Endodermal cell (in vitro differentiated cells): Measurements from ENCODE around the gene ANKRD42. TPM values are rescaled to one million over a fixed set of nuclear protein-coding genes. Genes with fewer than 3 reads are reported as not detected.

Experiments used
- DNase-seq: peaks from one replicate; pipeline ENCODE4 v3.0.0-alpha.2; 2017
- H3K27ac ChIP-seq: 2 replicates; pipeline ENCODE4 v1.5.1; 2013; ENCODE audit warnings: mild to moderate bottlenecking, low read depth, low read length, moderate library complexity
- H3K27me3 ChIP-seq: 2 replicates; pipeline ENCODE4 v1.6.1; 2013; ENCODE audit warnings: mild to moderate bottlenecking, low read length, moderate library complexity; ENCODE audit not compliant: insufficient read depth, control insufficient read depth, poor library complexity, severe bottlenecking
- H3K36me3 ChIP-seq: 2 replicates; pipeline ENCODE4 v1.7.0; 2013; ENCODE audit warnings: mild to moderate bottlenecking, low read length, moderate library complexity; ENCODE audit not compliant: control insufficient read depth, insufficient read depth
- H3K4me1 ChIP-seq: one replicate; pipeline ENCODE4 v1.7.0; 2013; ENCODE audit warnings: low read length; ENCODE audit not compliant: control insufficient read depth, insufficient read depth
- H3K4me3 ChIP-seq: 2 replicates; pipeline ENCODE4 v1.5.1; 2013; ENCODE audit warnings: mild to moderate bottlenecking, low read length, moderate library complexity
- H3K9ac ChIP-seq: 2 replicates; pipeline ENCODE4 v1.6.1; 2013; ENCODE audit warnings: mild to moderate bottlenecking, low read length, moderate library complexity; ENCODE audit not compliant: poor library complexity, severe bottlenecking; ENCODE audit errors: extremely low read depth
- H3K9me3 ChIP-seq: 2 replicates; pipeline ENCODE4 v1.6.1; 2013; ENCODE audit warnings: mild to moderate bottlenecking, low read length, moderate library complexity; ENCODE audit not compliant: control insufficient read depth
- H3K27ac Mint-ChIP-seq: 2 replicates; pipeline ENCODE4 v1.8.0; 2020; ENCODE audit warnings: mixed read lengths
- H3K27me3 Mint-ChIP-seq: 2 replicates; pipeline ENCODE4 v1.8.0; 2021; ENCODE audit warnings: mild to moderate bottlenecking, mixed read lengths; ENCODE audit not compliant: insufficient read depth
- H3K36me3 Mint-ChIP-seq: 2 replicates; pipeline ENCODE4 v1.8.0; 2020; ENCODE audit warnings: low read depth, mixed read lengths
- H3K4me1 Mint-ChIP-seq: 2 replicates; pipeline ENCODE4 v1.8.0; 2020; ENCODE audit warnings: mixed read lengths
- H3K4me3 Mint-ChIP-seq: 2 replicates; pipeline ENCODE4 v1.8.0; 2020; ENCODE audit warnings: mild to moderate bottlenecking, moderate library complexity, mixed read lengths
- H3K9me3 Mint-ChIP-seq: 2 replicates; pipeline ENCODE4 v1.8.0; 2020; ENCODE audit warnings: mild to moderate bottlenecking, mixed read lengths
- CTCF ChIP-seq: fragments of 200-600 bp; sonication (generic); conservative IDR thresholded peaks from 2 replicates; pipeline ENCODE4 v1.5.0; 2021; ENCODE audit warnings: antibody characterized with exemption, mild to moderate bottlenecking
- WGBS, 2 experiments: methylation state at CpG; one replicate each; pipeline versions ENCODE4 v1.1.5 to v1.1.7; 2013; ENCODE audit warnings: missing lambda C conversion rate in 2 of 2, mixed read lengths in 1 of 2; ENCODE audit not compliant: insufficient coverage in 1 of 2, insufficient read length in 1 of 2; 5-methylcytosine and 5-hydroxymethylcytosine counted together
- total RNA-seq, 2 donors: library from RNA; stranded (reverse); fragmentation: NEBNext Ultra II Directional in 1 of 2; extraction: Animal tissue kit (Norgen Biotek cat#: 25700) in 1 of 2; gene quantifications; 2 replicates in 1 of 2; 3 replicates in 1 of 2; pipeline ENCODE4 v1.2.1, GENCODE V29; 2021

Gene ANKRD42
- total RNA-seq, 2 donors from 2014 or later = 11.1 to 11.4 TPM

- Histone ChIP-seq H3K27me3 (no peaks in the 10 kb centered on the region), H3K9ac (no peak overlapping the region), H3K36me3 (peaks cover 11% of the 10 kb centered on the region), H3K9me3 (no peaks in the 10 kb centered on the region), H3K27ac (no peak overlapping the region), H3K4me1 (peaks cover 6% of the 10 kb centered on the region), H3K4me3 (no peak overlapping the region)
- Mint-ChIP-seq H3K27ac (no peak overlapping the region), H3K4me3 (no peak overlapping the region), H3K27me3 (no peaks in the 10 kb centered on the region), H3K4me1 (peaks cover 23% of the 10 kb centered on the region), H3K36me3 (peaks cover 11% of the 10 kb centered on the region), H3K9me3 (no peaks in the 10 kb centered on the region)
- peak; percentile 82 for DNase-seq
- TF ChIP-seq CTCF = peak; percentile 86
- WGBS, 2 experiments = 74 to 82% methylated on average over 5 to 8 of the region's 8 CpGs
Measured at GRCh38 chr11:83219095-83219494, 25.6 kb downstream of the ANKRD42 start.

- Mint-ChIP-seq H3K36me3 (peaks cover 5% of the 10 kb centered on the region), H3K4me1 (peaks cover 23% of the 10 kb centered on the region)
Measured at GRCh38 chr11:83220260-83220659, 26.7 kb downstream of the ANKRD42 start.

GRCh38 chr11:83221694-83222093, 28.2 kb downstream of the ANKRD42 start:
- DNase-seq = no peak
- peaks cover 23% of the 10 kb centered on the region for H3K4me1 Mint-ChIP-seq
- peaks cover under 1% of the 10 kb centered on the region for H3K36me3 Mint-ChIP-seq

More at GRCh38 chr11:83220260-83220659, 26.7 kb downstream of the ANKRD42 start:
- H3K27me3 ChIP-seq = no peaks in the 10 kb centered on the region
- H3K4me3 Mint-ChIP-seq = no peak overlapping the region
- H3K4me3 ChIP-seq = no peak overlapping the region
- H3K27ac ChIP-seq = no peak overlapping the region
- 93 to 95% methylated on average over 10 of the region's 10 CpGs for WGBS, 2 experiments
- H3K27ac Mint-ChIP-seq = no peak overlapping the region
- peak; percentile 49 for DNase-seq
- H3K4me1 ChIP-seq = peaks cover 6% of the 10 kb centered on the region
- H3K9me3 ChIP-seq = no peaks in the 10 kb centered on the region
- no peaks in the 10 kb centered on the region for H3K9me3 Mint-ChIP-seq
- H3K27me3 Mint-ChIP-seq = no peaks in the 10 kb centered on the region
- peaks cover 6% of the 10 kb centered on the region for H3K36me3 ChIP-seq
- TF ChIP-seq CTCF = no peak
- no peak overlapping the region for H3K9ac ChIP-seq

More at GRCh38 chr11:83221694-83222093, 28.2 kb downstream of the ANKRD42 start:
- Mint-ChIP-seq H3K9me3 (no peaks in the 10 kb centered on the region), H3K27me3 (no peaks in the 10 kb centered on the region), H3K4me3 (no peak overlapping the region), H3K27ac (no peak overlapping the region)
- H3K9ac ChIP-seq = no peak overlapping the region
- H3K27me3 ChIP-seq = no peaks in the 10 kb centered on the region
- H3K27ac ChIP-seq = no peak overlapping the region
- no peak for TF ChIP-seq CTCF
- H3K4me1 ChIP-seq = peaks cover 6% of the 10 kb centered on the region
- H3K4me3 ChIP-seq = no peak overlapping the region
- no peaks in the 10 kb centered on the region for H3K36me3 ChIP-seq
- H3K9me3 ChIP-seq = no peaks in the 10 kb centered on the region
